CD1c-positive myeloid dendritic cell (primary cell): ENCODE measurements around the gene HSD11B1L.
"Not testable (repeated sequence)": the region's sequence is repeated elsewhere in the genome, so short reads cannot be mapped to it uniquely, and the experiment has no call there.

Source experiments
- DNase-seq: peaks from one replicate; pipeline ENCODE4 v3.0.0-alpha.2; 2016; ENCODE audit errors: extremely low spot score

HSD11B1L gene

GRCh38 chr19:5700455-5701092 lies 19.7 kb downstream of the HSD11B1L start:
- DNase-seq = no peak

GRCh38 chr19:5702053-5702410 lies 21.2 kb downstream of the HSD11B1L start:
- not testable (repeated sequence) for DNase-seq

DNA sequence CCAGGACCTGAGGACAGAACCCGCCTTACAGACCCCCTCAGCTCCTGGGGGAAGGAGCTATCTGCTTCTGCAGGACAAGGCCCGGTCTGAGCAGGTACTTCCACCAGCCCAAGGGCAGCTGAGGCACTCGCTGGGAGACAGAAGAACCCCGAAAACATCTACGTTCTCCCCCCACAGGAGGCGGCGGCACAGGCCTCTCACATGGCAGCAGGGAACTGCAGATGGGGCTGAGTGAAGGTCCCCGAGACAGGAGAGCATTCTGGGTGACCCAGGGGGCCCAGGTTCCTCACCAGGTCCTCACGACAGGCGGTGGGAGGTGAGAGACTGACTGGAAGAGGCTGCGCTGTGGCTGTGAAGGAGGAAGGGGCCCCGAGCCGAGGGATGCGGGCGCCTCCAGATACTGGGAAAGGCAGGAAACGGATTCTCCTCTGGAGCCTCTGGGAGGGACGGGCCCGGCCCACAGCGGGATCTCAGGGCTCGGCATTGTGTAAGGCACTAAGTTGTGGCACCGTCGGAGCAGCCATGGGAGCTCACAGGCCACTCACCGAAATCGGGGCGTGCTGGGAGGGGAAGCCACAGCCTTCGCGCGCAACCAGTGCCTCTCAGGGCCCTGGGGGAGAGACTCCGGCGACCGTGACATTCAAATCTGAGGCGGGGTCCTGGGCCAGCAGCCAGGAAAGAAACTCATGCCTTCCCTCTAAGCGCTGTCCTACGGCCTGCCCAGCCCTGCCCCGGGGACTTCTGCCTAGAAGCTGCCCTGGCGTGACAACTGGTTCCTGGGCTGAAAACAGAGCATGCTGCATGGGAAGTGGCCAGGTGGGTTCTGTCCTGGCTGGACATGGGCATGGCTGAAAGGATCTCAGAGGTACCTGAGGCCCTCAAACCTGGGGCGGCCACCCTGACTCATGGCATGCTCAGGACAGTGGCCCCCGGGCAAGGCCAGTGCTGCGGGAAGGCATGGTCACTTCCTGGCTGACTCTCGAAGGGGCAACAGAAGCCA lies 23.3 kb downstream of the HSD11B1L start:
- no peak for DNase-seq

GRCh38 chr19:5705552-5705951 lies 24.7 kb downstream of the HSD11B1L start:
- no peak for DNase-seq

GRCh38 chr19:5706876-5707573 lies 26.2 kb downstream of the HSD11B1L start:
- DNase-seq = no peak

GRCh38 chr19:5707576-5708575 lies 27.0 kb downstream of the HSD11B1L start:
- no peak for DNase-seq

- no peak for DNase-seq
Measured at GRCh38 chr19:5711025-5711424, 30.2 kb downstream of the HSD11B1L start.

DNA sequence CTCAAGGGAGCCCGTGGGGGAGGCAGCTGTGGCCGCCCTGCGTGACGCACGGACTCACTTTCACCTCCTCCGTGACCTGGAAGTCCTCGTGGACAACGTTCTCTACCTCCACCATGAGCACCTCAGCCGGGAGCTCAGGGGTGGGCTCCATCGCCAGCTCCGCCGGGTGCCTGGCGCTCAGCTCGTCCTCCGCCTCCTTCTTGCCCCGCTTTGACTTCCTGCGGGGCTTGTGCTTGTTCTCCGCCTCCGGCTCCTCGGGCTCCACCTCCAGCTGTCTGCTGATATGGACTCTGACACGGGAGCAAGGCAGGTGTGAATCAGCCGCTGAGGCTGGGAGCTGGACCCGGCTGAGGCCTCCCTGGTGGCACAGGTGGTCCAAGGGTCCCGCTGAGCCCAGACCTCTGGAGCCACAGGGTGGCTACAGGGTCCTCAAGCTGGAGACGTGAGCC lies 30.9 kb downstream of the HSD11B1L start:
- no peak for DNase-seq

DNA sequence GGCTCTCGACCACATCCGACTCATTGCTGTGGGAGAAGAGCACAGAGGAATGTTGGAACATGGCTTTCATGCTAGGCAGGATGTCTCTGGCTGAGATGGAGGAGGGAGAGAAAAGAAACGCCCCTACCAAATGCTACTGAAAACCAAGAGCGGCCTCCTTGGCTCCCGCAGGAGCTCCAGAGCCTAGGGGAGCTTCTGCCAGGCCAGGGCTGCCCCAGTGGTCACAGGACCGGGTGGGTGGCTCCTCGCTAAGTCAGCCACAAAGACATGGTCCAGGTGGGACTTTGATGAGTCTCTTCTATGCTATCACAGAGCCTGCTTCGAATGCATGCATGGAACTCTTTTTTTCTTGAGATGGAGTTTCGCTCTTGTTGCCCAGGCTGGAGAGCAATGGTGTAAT lies 32.4 kb downstream of the HSD11B1L start:
- DNase-seq = no peak

GRCh38 chr19:5714816-5715215 lies 34.0 kb downstream of the HSD11B1L start:
- DNase-seq = no peak

- peak; percentile 16 for DNase-seq
Measured at GRCh38 chr19:5717215-5717935, 36.5 kb downstream of the HSD11B1L start.

DNA sequence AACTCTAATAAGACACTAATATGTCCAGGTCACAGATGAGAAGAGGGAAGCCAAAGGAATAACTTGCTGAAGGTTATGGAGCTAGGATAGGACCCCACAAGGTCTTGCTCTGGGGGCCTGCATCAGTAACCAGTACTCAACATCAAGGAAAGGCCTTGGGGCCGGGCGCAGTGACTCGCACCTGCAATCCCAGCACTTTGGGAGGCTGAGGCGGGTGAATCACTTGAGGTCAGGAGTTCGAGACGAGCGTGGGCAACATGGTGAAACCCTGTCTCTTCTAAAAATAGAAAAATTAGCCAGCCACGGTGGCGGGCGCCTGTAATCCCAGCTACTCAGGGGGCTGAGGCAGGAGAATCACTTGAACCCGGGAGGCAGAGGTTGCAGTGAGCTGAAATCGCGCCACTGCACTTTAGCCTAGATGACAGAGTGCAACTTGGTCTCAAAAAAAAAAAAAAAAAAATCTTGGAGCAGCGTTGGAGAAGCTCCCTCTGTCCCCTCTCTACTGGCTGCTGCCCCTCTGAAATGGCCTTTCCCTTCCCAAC lies 37.3 kb downstream of the HSD11B1L start:
- DNase-seq = peak; percentile 49

GRCh38 chr19:5718579-5719273 lies 37.9 kb downstream of the HSD11B1L start:
- DNase-seq = peak; percentile 75

- peak; percentile 23 for DNase-seq
Measured at GRCh38 chr19:5719274-5719960, 38.6 kb downstream of the HSD11B1L start.

DNA sequence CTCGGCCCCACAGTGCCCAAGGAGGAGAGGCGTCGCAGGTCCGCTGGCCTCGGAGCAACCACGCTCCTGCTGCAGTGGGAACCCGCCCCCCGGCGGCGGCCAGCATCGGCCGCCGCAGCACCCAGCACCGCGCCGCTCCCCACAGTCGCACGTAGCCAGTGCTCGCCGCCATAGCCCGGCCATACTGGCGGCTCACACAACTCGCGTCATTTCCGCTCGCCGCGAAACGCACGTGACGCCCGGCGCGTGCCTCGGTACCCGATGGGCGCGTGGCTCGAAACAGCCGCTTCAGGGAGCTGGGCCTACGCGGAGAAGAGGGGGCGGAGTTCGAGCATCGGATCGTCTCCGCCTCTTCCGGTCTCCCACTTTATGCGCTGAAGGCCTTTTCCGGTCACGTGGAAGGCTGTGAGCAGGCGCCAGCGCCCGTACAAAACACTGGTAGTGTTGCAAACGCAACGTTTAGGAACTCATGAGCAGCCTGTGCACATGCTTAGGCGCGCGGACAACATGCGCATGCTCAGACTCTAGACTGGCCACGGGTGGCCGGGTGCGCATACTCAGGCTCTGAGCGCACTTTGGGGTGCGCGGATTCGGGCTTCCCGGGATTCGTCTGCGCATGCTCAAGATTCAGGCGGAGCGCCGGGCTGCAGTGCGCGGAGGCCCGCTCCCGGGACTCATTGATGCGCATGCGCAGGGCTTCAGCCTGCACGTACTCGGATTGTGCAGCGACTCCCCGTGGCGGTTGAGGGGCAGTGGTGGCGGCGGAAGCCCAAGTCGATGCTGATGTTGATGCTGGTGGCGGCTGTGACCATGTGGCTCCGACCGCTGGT lies 39.3 kb downstream of the HSD11B1L start, which contains the start of the genes CATSPERD and LONP1:
CATSPERD (plus strand) TSS at position 677 of the 830 bp plus-strand sequence; CDS start at position 778, 101 bp downstream.
LONP1 (minus strand) TSS at position 186 of the 830 bp plus-strand sequence; CDS start at position 172, 14 bp downstream.
- DNase-seq = peak; percentile 100

- DNase-seq = no peak
Measured at GRCh38 chr19:5727453-5728050, 46.7 kb downstream of the HSD11B1L start.

- DNase-seq = not testable (repeated sequence)
Measured at GRCh38 chr19:5733172-5733571, 52.3 kb downstream of the HSD11B1L start.
